Activated B cell treated with CpG ODN at 0.5 μM for 24 hours (primary cell): ENCODE data around the gene AREG. TPM values are rescaled to one million over a fixed set of nuclear protein-coding genes. Genes with fewer than 3 reads are reported as not detected.

Source experiments
- ATAC-seq: fragments of 200-7000 bp; cut with Tn5 transposase; one replicate; pipeline ENCODE4 v1.10.0; 2021; ENCODE audit warnings: low read depth, mild to moderate bottlenecking, moderate library complexity
- CTCF ChIA-PET: fragments of 350-600 bp; sonication (Branson Sonifier 250); formaldehyde crosslinking; loops from one replicate; lab custom pipeline; 2021; ENCODE audit warnings: antibody characterized with exemption; lab: Charles Lee
- POLR2A ChIA-PET: fragments of 350-600 bp; sonication (Branson Sonifier 250); formaldehyde crosslinking; loops from one replicate; lab custom pipeline; 2021; ENCODE audit warnings: antibody characterized with exemption; lab: Charles Lee
- DNase-seq: peaks from one replicate; pipeline ENCODE4 v3.0.0; 2022
- H3K27ac Mint-ChIP-seq: one replicate; pipeline ENCODE4 v1.8.0; 2020; ENCODE audit warnings: mixed read lengths
- H3K27me3 Mint-ChIP-seq: one replicate; pipeline ENCODE4 v1.8.0; 2021; ENCODE audit warnings: mixed read lengths
- H3K36me3 Mint-ChIP-seq: one replicate; pipeline ENCODE4 v1.8.0; 2021; ENCODE audit warnings: low read depth, mixed read lengths
- H3K4me1 Mint-ChIP-seq: one replicate; pipeline ENCODE4 v1.8.0; 2021; ENCODE audit warnings: mixed read lengths
- H3K4me3 Mint-ChIP-seq: one replicate; pipeline ENCODE4 v1.8.0; 2020; ENCODE audit warnings: mild to moderate bottlenecking, mixed read lengths
- H3K9me3 Mint-ChIP-seq: one replicate; pipeline ENCODE4 v1.8.0; 2020; ENCODE audit warnings: mixed read lengths
- CTCF ChIP-seq: fragments of 200-600 bp; IDR thresholded peaks from one replicate; pipeline ENCODE4 v1.8.0; 2022; ENCODE audit warnings: antibody characterized with exemption, mild to moderate bottlenecking
- intact Hi-C: fragments of 100-400 bp; cut with micrococcal nuclease; formaldehyde crosslinking; loops from one replicate; pipeline ENCODE4 v1.15.1; 2024
- total RNA-seq: library from RNA; stranded (reverse); gene quantifications from 2 replicates; pipeline ENCODE4 v1.2.3, GENCODE V29; 2022

The AREG gene
- total RNA-seq, 1 donor from 2014 or later = 2.1 TPM

GRCh38 chr4:74453037-74453635, 8.2 kb downstream of the AREG start:
- ATAC-seq (no peak), DNase-seq (no peak)
- H3K9me3 Mint-ChIP-seq = no peaks in the 10 kb centered on the region
- no peak overlapping the region for H3K4me3 Mint-ChIP-seq
- H3K27ac Mint-ChIP-seq = no peak overlapping the region
- ChIA-PET CTCF (no interaction called here), POLR2A (no interaction called here)
- H3K4me1 Mint-ChIP-seq = peaks cover 4% of the 10 kb centered on the region
- TF ChIP-seq CTCF = no peak
- intact Hi-C loops = no loop called here
- peaks cover 2% of the 10 kb centered on the region for H3K27me3 Mint-ChIP-seq
- H3K36me3 Mint-ChIP-seq = peaks cover 4% of the 10 kb centered on the region

GRCh38 chr4:74453829-74454742, 9.2 kb downstream of the AREG start:
- ATAC-seq (no peak), DNase-seq (no peak)
- peaks cover under 1% of the 10 kb centered on the region for H3K36me3 Mint-ChIP-seq
- POLR2A ChIA-PET = no interaction called here
- TF ChIP-seq CTCF = no peak
- CTCF ChIA-PET = no interaction called here
- H3K27me3 Mint-ChIP-seq = peaks cover 2% of the 10 kb centered on the region
- intact Hi-C loops = no loop called here
- H3K27ac Mint-ChIP-seq = no peak overlapping the region
- no peak overlapping the region for H3K4me3 Mint-ChIP-seq
- H3K4me1 Mint-ChIP-seq = peaks cover 4% of the 10 kb centered on the region
- no peaks in the 10 kb centered on the region for H3K9me3 Mint-ChIP-seq

GRCh38 chr4:74455361-74456055, 10.6 kb downstream of the AREG start:
- intact Hi-C loops = no loop called here
- H3K27me3 Mint-ChIP-seq = peaks cover 12% of the 10 kb centered on the region
- peaks cover 7% of the 10 kb centered on the region for H3K9me3 Mint-ChIP-seq
- no peak overlapping the region for H3K27ac Mint-ChIP-seq
- peaks cover 4% of the 10 kb centered on the region for H3K4me1 Mint-ChIP-seq
- no peak for DNase-seq
- H3K36me3 Mint-ChIP-seq = no peaks in the 10 kb centered on the region
- ChIA-PET CTCF (no interaction called here), POLR2A (no interaction called here)
- ATAC-seq = no peak
- no peak overlapping the region for H3K4me3 Mint-ChIP-seq
- TF ChIP-seq CTCF = no peak

GRCh38 chr4:74456056-74456744, 11.3 kb downstream of the AREG start:
- ATAC-seq (no peak), DNase-seq (no peak)
- intact Hi-C loops = no loop called here
- H3K27ac Mint-ChIP-seq = no peak overlapping the region
- ChIA-PET CTCF (no interaction called here), POLR2A (no interaction called here)
- peaks cover 7% of the 10 kb centered on the region for H3K9me3 Mint-ChIP-seq
- H3K36me3 Mint-ChIP-seq = no peaks in the 10 kb centered on the region
- TF ChIP-seq CTCF = no peak
- peaks cover 2% of the 10 kb centered on the region for H3K4me1 Mint-ChIP-seq
- H3K4me3 Mint-ChIP-seq = no peak overlapping the region
- peaks cover 13% of the 10 kb centered on the region for H3K27me3 Mint-ChIP-seq
